Vagina (tissue), 2 donors: Measurements from ENCODE around the gene SNX9.

Source experiments
- POLR2A ChIP-seq, 2 donors: fragments of 450-650 bp; IDR thresholded peaks; one replicate each; pipeline ENCODE4 v1.6.1; 2017; ENCODE audit warnings: antibody characterized with exemption in 2 of 2, mild to moderate bottlenecking in 2 of 2, moderate library complexity in 2 of 2
- TF ChIP-seq, protein P1 (sequence below), 3 experiments: fragments of 450-650 bp in 2 of 3; fragments of 200-600 bp in 1 of 3; sonication (generic) in 1 of 3; IDR thresholded peaks; one replicate each; pipeline ENCODE4 v1.5.1; 2017 to 2019; ENCODE audit warnings: antibody characterized with exemption in 3 of 3, mild to moderate bottlenecking in 2 of 3, moderate library complexity in 2 of 3

DNA sequence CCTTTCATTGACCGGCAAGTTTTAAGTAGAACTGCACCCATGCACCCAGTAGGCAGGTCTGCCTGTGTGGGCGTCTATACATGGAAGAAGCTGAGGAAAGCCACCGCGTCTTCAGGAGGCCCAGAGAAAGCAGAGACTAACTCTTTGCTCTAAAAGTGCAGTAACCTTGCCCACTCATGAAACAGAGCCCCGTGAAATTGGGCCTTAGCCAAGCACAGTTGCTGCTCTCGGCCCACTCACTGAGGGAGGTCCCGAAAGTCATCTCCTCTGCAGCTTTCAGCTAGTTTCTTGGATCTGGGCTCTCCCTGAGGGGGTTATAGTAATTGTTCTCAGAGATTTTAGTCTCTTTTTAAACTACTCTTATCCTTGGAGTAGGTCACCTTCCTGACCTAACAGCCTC, 84.6 kb downstream of the SNX9 start:
- TF ChIP-seq, protein P1, sequence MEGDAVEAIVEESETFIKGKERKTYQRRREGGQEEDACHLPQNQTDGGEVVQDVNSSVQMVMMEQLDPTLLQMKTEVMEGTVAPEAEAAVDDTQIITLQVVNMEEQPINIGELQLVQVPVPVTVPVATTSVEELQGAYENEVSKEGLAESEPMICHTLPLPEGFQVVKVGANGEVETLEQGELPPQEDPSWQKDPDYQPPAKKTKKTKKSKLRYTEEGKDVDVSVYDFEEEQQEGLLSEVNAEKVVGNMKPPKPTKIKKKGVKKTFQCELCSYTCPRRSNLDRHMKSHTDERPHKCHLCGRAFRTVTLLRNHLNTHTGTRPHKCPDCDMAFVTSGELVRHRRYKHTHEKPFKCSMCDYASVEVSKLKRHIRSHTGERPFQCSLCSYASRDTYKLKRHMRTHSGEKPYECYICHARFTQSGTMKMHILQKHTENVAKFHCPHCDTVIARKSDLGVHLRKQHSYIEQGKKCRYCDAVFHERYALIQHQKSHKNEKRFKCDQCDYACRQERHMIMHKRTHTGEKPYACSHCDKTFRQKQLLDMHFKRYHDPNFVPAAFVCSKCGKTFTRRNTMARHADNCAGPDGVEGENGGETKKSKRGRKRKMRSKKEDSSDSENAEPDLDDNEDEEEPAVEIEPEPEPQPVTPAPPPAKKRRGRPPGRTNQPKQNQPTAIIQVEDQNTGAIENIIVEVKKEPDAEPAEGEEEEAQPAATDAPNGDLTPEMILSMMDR (IDR thresholded peaks at IDR 0.05) = no peak
- TF ChIP-seq POLR2A (IDR thresholded peaks at IDR 0.05) = no peak
